Astrocyte (in vitro differentiated cells and primary cell): ENCODE results near the gene BDH2. TPM values are rescaled to one million over a fixed set of nuclear protein-coding genes. Genes with fewer than 3 reads are reported as not detected.
A peak's percentile ranks its signal among the peaks of the same experiment; 100 is the strongest.

ENCODE experiments used
- DNase-seq: peaks from one replicate; pipeline ENCODE4 v3.0.0-alpha.2; 2010; ENCODE audit warnings: low read depth
- FAIRE-seq: peaks from 2 replicates; lab custom pipeline; 2011; peaks lifted over from hg19 to GRCh38; lab: Jason Lieb, UNC
- H2AFZ ChIP-seq: 2 replicates; pipeline ENCODE4 v1.6.0; 2012; ENCODE audit warnings: low read depth, low read length, inconsistent platforms
- H3K27ac ChIP-seq: 2 replicates; pipeline ENCODE4 v1.5.1; 2011; ENCODE audit warnings: low read depth, low read length, inconsistent platforms
- H3K27me3 ChIP-seq: 2 replicates; pipeline ENCODE4 v1.6.0; 2011; ENCODE audit warnings: low read length, inconsistent platforms; ENCODE audit not compliant: insufficient read depth
- H3K36me3 ChIP-seq: 2 replicates; pipeline ENCODE4 v1.5.1; 2011; ENCODE audit warnings: low read length, inconsistent platforms; ENCODE audit not compliant: insufficient read depth
- H3K4me1 ChIP-seq: 2 replicates; pipeline ENCODE4 v1.5.1; 2011; ENCODE audit warnings: low read length, inconsistent platforms; ENCODE audit not compliant: insufficient read depth
- H3K4me2 ChIP-seq: 2 replicates; pipeline ENCODE4 v1.6.0; 2012; ENCODE audit warnings: low read length, inconsistent platforms
- H3K4me3 ChIP-seq: 2 replicates; pipeline ENCODE4 v1.5.1; 2011; ENCODE audit warnings: low read depth, mild to moderate bottlenecking, low read length, inconsistent platforms; ENCODE audit not compliant: insufficient read depth
- H3K79me2 ChIP-seq: 2 replicates; pipeline ENCODE4 v1.6.0; 2012; ENCODE audit warnings: mild to moderate bottlenecking, low read length, inconsistent platforms; ENCODE audit not compliant: insufficient read depth
- H3K9ac ChIP-seq: 2 replicates; pipeline ENCODE4 v1.6.0; 2012; ENCODE audit warnings: mild to moderate bottlenecking, low read length, inconsistent platforms
- H3K9me3 ChIP-seq: 2 replicates; pipeline ENCODE4 v1.5.1; 2012; ENCODE audit warnings: low read depth, mild to moderate bottlenecking, low read length, inconsistent platforms; ENCODE audit not compliant: insufficient read depth
- H4K20me1 ChIP-seq: 2 replicates; pipeline ENCODE4 v1.6.0; 2012; ENCODE audit warnings: low read length, inconsistent platforms; ENCODE audit not compliant: insufficient read depth
- H3K27ac Mint-ChIP-seq: one replicate; pipeline ENCODE4 v1.8.0; 2021; ENCODE audit warnings: mild to moderate bottlenecking, mixed read lengths; ENCODE audit not compliant: unreplicated experiment
- H3K27me3 Mint-ChIP-seq: one replicate; pipeline ENCODE4 v1.8.0; 2021; ENCODE audit warnings: low read depth, mixed read lengths; ENCODE audit not compliant: unreplicated experiment
- H3K36me3 Mint-ChIP-seq: one replicate; pipeline ENCODE4 v1.8.0; 2021; ENCODE audit warnings: low read depth, mixed read lengths; ENCODE audit not compliant: unreplicated experiment
- H3K4me1 Mint-ChIP-seq: one replicate; pipeline ENCODE4 v1.8.0; 2021; ENCODE audit warnings: low read depth, mixed read lengths; ENCODE audit not compliant: unreplicated experiment
- H3K4me3 Mint-ChIP-seq: one replicate; pipeline ENCODE4 v1.8.0; 2021; ENCODE audit warnings: mild to moderate bottlenecking, moderate library complexity, mixed read lengths; ENCODE audit not compliant: unreplicated experiment
- H3K9me3 Mint-ChIP-seq: one replicate; pipeline ENCODE4 v1.8.0; 2021; ENCODE audit warnings: mild to moderate bottlenecking, mixed read lengths; ENCODE audit not compliant: unreplicated experiment
- EZH2 ChIP-seq: IDR thresholded peaks from 2 replicates; pipeline ENCODE4 v1.6.1; 2012; ENCODE audit warnings: mild to moderate bottlenecking, low read length, inconsistent platforms; ENCODE audit not compliant: insufficient read depth
- total RNA-seq: library from RNA; stranded (reverse); gene quantifications from 2 replicates; pipeline ENCODE4 v1.2.1, GENCODE V29; 2021
- TF ChIP-seq, protein P1 (sequence below): IDR thresholded peaks from 2 replicates; pipeline ENCODE4 v1.5.1; 2011; ENCODE audit warnings: low read depth, mild to moderate bottlenecking, inconsistent platforms, low read length, moderate library complexity; ENCODE audit not compliant: insufficient read depth

Gene BDH2
- total RNA-seq, 1 donor from 2014 or later, result 31.0 TPM

DNA sequence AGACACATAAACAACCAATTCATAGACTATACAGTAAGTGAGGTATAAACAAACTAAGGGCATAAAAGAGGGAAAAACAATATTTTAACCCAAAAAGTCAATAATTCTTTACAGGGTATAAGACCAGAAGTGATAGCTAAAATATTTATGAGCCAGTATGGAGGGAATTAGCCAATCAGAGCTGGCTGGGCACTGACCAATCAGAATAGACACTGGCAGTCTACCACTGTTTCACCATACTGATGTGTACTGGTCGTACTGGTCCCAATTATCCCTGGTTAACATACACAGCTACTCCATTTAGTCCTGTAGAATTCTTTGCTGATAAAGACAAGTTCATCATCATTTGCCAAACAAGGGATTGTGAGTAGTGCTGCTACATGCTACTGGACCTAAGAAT is 70.3 kb downstream of the BDH2 start:
- Histone ChIP-seq H3K27ac (no peak overlapping the region), H3K9me3 (no peaks in the 10 kb centered on the region), H3K4me3 (no peak overlapping the region), H3K27me3 (no peaks in the 10 kb centered on the region), H2AFZ (no peak overlapping the region), H4K20me1 (no peaks in the 10 kb centered on the region), H3K79me2 (no peaks in the 10 kb centered on the region), H3K36me3 (no peaks in the 10 kb centered on the region), H3K4me2 (no peak overlapping the region), H3K4me1 (no peaks in the 10 kb centered on the region), H3K9ac (no peak overlapping the region)
- no peak for TF ChIP-seq EZH2
- TF ChIP-seq, protein P1, sequence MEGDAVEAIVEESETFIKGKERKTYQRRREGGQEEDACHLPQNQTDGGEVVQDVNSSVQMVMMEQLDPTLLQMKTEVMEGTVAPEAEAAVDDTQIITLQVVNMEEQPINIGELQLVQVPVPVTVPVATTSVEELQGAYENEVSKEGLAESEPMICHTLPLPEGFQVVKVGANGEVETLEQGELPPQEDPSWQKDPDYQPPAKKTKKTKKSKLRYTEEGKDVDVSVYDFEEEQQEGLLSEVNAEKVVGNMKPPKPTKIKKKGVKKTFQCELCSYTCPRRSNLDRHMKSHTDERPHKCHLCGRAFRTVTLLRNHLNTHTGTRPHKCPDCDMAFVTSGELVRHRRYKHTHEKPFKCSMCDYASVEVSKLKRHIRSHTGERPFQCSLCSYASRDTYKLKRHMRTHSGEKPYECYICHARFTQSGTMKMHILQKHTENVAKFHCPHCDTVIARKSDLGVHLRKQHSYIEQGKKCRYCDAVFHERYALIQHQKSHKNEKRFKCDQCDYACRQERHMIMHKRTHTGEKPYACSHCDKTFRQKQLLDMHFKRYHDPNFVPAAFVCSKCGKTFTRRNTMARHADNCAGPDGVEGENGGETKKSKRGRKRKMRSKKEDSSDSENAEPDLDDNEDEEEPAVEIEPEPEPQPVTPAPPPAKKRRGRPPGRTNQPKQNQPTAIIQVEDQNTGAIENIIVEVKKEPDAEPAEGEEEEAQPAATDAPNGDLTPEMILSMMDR, result no peak
- no peak overlapping the region for H3K4me3 Mint-ChIP-seq
- no peaks in the 10 kb centered on the region for H3K27me3 Mint-ChIP-seq
- FAIRE-seq (peak; percentile 17), DNase-seq (no peak)
- H3K4me1 Mint-ChIP-seq, result no peaks in the 10 kb centered on the region
- H3K36me3 Mint-ChIP-seq, result no peaks in the 10 kb centered on the region
- no peak overlapping the region for H3K27ac Mint-ChIP-seq
- H3K9me3 Mint-ChIP-seq, result no peaks in the 10 kb centered on the region

Other genes starting within 250 kb of the BDH2 start
- gene CISD2, start 230.8 kb downstream of the BDH2 start, total RNA-seq, result 29.4 and 31.0 TPM in 2 replicates
- gene SLC9B1, start 80.1 kb downstream of the BDH2 start, total RNA-seq, result 0.16 and 0.36 TPM in 2 replicates
- gene SLC9B2, start 23.1 kb downstream of the BDH2 start, total RNA-seq, result 11.5 and 16.3 TPM in 2 replicates
- 3.7 and 5.6 TPM in 2 replicates for gene CENPE, start 98.5 kb upstream of the BDH2 start, total RNA-seq